SK-N-SH treated with all-trans-retinoic acid at 6 μM for 48 hours (cell line): ENCODE measurements around the gene ZNF496.
A peak's percentile ranks its signal among the peaks of the same experiment; 100 is the strongest.
"Not testable (repeated sequence)": the region's sequence is repeated elsewhere in the genome, so short reads cannot be mapped to it uniquely, and the experiment has no call there.

Source experiments
- ATAC-seq: fragments of 200-7000 bp; cut with Tn5 transposase; 3 replicates; pipeline ENCODE4 v1.9.1; 2020; ENCODE audit warnings: mild to moderate bottlenecking, moderate library complexity
- BACH2 ChIP-seq: fragments of 250-450 bp; sonication (Bioruptor Pico); IDR thresholded peaks from 2 replicates; pipeline ENCODE4 v1.9.0; 2021; ENCODE audit warnings: mild to moderate bottlenecking, borderline replicate concordance
- CSDC2 ChIP-seq: fragments of 250-450 bp; sonication (Bioruptor Pico); IDR thresholded peaks from 2 replicates; pipeline ENCODE4 v1.5.0; 2020; ENCODE audit warnings: mild to moderate bottlenecking, moderate library complexity
- ESRRG ChIP-seq: fragments of 250-450 bp; sonication (Bioruptor Pico); IDR thresholded peaks from 2 replicates; pipeline ENCODE4 v1.6.1; 2021; ENCODE audit warnings: mild to moderate bottlenecking
- GLIS3 ChIP-seq: fragments of 250-450 bp; sonication (Bioruptor Pico); IDR thresholded peaks from 2 replicates; pipeline ENCODE4 v1.5.0; 2020; ENCODE audit warnings: mild to moderate bottlenecking, moderate library complexity
- PPARA ChIP-seq: fragments of 250-450 bp; sonication (Bioruptor Pico); IDR thresholded peaks from 2 replicates; pipeline ENCODE4 v1.5.0; 2020; ENCODE audit warnings: mild to moderate bottlenecking, borderline replicate concordance
- TCF4 ChIP-seq: fragments of 250-450 bp; sonication (Bioruptor Pico); IDR thresholded peaks from 2 replicates; pipeline ENCODE4 v1.8.0; 2021; ENCODE audit warnings: mild to moderate bottlenecking, moderate library complexity, borderline replicate concordance
- ZC3H10 ChIP-seq: fragments of 250-450 bp; sonication (Bioruptor Pico); IDR thresholded peaks from 2 replicates; pipeline ENCODE4 v1.5.1; 2021; ENCODE audit warnings: mild to moderate bottlenecking, moderate library complexity
- ZFP3 ChIP-seq: fragments of 250-450 bp; sonication (Bioruptor Pico); IDR thresholded peaks from 2 replicates; pipeline ENCODE4 v1.5.0; 2020; ENCODE audit warnings: mild to moderate bottlenecking, moderate library complexity
- ZNF8 ChIP-seq: fragments of 450-650 bp; formaldehyde crosslinking; IDR thresholded peaks from 2 replicates; pipeline ENCODE4 v1.5.0; 2020; ENCODE audit warnings: mild to moderate bottlenecking, moderate library complexity
- TF ChIP-seq, protein P1 (sequence below): fragments of 250-450 bp; sonication (Bioruptor Pico); IDR thresholded peaks from 2 replicates; pipeline ENCODE4 v1.8.0; 2021; ENCODE audit warnings: low read depth, mild to moderate bottlenecking, moderate library complexity, borderline replicate concordance
- TF ChIP-seq, protein P2 (sequence below): fragments of 250-450 bp; sonication (Bioruptor Pico); IDR thresholded peaks from 2 replicates; pipeline ENCODE4 v1.8.0; 2020; ENCODE audit warnings: mild to moderate bottlenecking, moderate library complexity, borderline replicate concordance
- TF ChIP-seq, protein P3 (sequence below): fragments of 250-450 bp; sonication (Bioruptor Pico); IDR thresholded peaks from 2 replicates; pipeline ENCODE4 v1.5.1; 2020; ENCODE audit warnings: low read depth, mild to moderate bottlenecking, moderate library complexity

The ZNF496 gene

DNA sequence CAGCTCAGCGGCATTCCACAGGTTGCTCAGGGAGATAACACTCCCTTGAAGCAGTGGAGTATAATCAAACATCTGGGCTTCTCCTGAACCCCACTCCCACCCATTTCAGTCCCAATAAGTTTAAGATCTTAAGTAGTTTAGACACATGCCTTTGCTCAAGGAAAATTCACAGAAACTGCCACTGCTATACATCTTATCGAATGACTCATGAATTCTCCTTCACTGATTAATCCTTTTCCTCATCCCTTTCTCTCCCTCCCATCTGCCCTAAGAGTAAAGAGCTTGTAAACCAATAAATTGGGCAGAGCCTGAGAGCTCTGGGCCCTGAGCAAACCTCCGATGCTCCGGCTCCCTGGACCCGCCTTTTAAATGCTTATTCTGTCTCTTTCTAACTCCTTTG lies 65.6 kb downstream of the ZNF496 start:
- peak; percentile 20; the same call in 1 of the 3 replicates for ATAC-seq
- TF ChIP-seq GLIS3 (CRISPR knock-in tag) (no peak), PPARA (no peak), ZFP3 (no peak), BACH2 (CRISPR knock-in tag) (no peak), ZNF8 (CRISPR knock-in tag) (no peak), TCF4 (no peak), CSDC2 (no peak)
- TF ChIP-seq, protein P1, sequence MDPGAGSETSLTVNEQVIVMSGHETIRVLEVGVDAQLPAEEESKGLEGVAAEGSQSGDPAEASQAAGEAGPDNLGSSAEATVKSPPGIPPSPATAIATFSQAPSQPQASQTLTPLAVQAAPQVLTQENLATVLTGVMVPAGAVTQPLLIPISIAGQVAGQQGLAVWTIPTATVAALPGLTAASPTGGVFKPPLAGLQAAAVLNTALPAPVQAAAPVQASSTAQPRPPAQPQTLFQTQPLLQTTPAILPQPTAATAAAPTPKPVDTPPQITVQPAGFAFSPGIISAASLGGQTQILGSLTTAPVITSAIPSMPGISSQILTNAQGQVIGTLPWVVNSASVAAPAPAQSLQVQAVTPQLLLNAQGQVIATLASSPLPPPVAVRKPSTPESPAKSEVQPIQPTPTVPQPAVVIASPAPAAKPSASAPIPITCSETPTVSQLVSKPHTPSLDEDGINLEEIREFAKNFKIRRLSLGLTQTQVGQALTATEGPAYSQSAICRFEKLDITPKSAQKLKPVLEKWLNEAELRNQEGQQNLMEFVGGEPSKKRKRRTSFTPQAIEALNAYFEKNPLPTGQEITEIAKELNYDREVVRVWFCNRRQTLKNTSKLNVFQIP: no peak
- TF ChIP-seq, protein P2, sequence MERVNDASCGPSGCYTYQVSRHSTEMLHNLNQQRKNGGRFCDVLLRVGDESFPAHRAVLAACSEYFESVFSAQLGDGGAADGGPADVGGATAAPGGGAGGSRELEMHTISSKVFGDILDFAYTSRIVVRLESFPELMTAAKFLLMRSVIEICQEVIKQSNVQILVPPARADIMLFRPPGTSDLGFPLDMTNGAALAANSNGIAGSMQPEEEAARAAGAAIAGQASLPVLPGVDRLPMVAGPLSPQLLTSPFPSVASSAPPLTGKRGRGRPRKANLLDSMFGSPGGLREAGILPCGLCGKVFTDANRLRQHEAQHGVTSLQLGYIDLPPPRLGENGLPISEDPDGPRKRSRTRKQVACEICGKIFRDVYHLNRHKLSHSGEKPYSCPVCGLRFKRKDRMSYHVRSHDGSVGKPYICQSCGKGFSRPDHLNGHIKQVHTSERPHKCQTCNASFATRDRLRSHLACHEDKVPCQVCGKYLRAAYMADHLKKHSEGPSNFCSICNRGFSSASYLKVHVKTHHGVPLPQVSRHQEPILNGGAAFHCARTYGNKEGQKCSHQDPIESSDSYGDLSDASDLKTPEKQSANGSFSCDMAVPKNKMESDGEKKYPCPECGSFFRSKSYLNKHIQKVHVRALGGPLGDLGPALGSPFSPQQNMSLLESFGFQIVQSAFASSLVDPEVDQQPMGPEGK (CRISPR knock-in tag): no peak

DNA sequence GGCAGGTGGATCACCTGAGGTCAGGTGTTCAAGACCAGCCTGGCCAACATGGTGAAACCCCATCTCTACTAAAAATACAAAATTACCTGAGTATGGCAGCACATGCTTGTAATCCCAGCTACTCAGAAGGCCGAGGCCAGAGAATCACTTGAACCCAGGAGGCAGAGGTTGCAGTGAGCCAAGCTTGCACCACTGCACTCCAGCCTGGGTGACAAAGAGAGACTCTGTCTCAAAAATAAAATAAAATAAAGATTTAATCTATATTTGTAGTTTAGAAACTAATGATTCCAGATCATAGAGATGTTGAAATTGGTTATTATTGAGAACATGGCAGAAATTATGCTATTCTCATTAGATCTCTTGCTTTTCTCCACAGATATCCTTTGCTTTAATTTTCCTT lies 75.9 kb downstream of the ZNF496 start, which contains the start of gene VN1R5:
Gene VN1R5, plus strand, starts transcription at position 301 of the 400 bp plus-strand sequence.
- ATAC-seq: not testable (repeated sequence)

DNA sequence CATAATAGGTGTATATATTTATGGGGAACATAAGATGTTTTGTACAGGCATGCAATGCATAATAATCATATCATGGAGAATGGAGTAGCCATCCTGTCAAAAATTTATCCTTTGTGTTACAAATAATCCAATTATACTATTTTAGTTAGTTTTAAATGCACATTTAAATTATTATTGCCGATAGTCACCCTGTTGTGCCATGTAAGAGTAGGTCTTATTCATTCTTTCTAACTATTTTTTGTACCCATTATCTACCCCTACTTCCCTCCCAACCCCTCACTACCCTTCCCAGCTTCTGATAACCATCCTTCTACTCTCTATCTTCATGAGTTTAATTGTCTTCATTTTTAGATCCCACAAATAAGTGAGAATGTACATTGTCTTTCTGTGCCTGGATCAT lies 84.1 kb downstream of the ZNF496 start:
- no peak for TF ChIP-seq ZFP3
- no peak for TF ChIP-seq BACH2 (CRISPR knock-in tag)
- TF ChIP-seq, protein P3, sequence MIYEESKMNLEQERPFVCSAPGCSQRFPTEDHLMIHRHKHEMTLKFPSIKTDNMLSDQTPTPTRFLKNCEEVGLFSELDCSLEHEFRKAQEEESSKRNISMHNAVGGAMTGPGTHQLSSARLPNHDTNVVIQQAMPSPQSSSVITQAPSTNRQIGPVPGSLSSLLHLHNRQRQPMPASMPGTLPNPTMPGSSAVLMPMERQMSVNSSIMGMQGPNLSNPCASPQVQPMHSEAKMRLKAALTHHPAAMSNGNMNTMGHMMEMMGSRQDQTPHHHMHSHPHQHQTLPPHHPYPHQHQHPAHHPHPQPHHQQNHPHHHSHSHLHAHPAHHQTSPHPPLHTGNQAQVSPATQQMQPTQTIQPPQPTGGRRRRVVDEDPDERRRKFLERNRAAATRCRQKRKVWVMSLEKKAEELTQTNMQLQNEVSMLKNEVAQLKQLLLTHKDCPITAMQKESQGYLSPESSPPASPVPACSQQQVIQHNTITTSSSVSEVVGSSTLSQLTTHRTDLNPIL (CRISPR knock-in tag): no peak
- no peak for TF ChIP-seq ZC3H10 (CRISPR knock-in tag)
- no peak for TF ChIP-seq ESRRG (CRISPR knock-in tag)
- no peak for TF ChIP-seq TCF4
- TF ChIP-seq, all 23 proteins: peak for 0
- no peak for ATAC-seq
